Liver (tissue), 9 donors: ENCODE measurements around the gene AHR. TPM values are rescaled to one million over a fixed set of nuclear protein-coding genes. Genes with fewer than 3 reads are reported as not detected.
A peak's percentile ranks its signal among the peaks of the same experiment; 100 is the strongest.

Experiments
- DNase-seq: peaks from one replicate; pipeline ENCODE4 v3.0.0-alpha.2; 2017; ENCODE audit warnings: low spot score
- H3K27ac ChIP-seq, 2 donors: one replicate each; pipeline ENCODE4 v1.7.0; 2013; ENCODE audit warnings: inconsistent platforms in 2 of 2, low read length in 2 of 2, control low read depth in 1 of 2, low read depth in 1 of 2, mild to moderate bottlenecking in 1 of 2
- H3K27me3 ChIP-seq, 4 donors: one replicate each; pipeline versions ENCODE4 v1.6.1 to v1.7.0; 2013; ENCODE audit warnings: low read length in 3 of 4, inconsistent platforms in 1 of 4, mild to moderate bottlenecking in 1 of 4, moderate library complexity in 1 of 4; ENCODE audit not compliant: control insufficient read depth in 4 of 4, insufficient read depth in 4 of 4
- H3K36me3 ChIP-seq, 4 donors: one replicate each; pipeline versions ENCODE4 v1.6.1 to v1.7.0; 2013; ENCODE audit warnings: low read length in 3 of 4, mild to moderate bottlenecking in 3 of 4, low read depth in 1 of 4, moderate library complexity in 1 of 4; ENCODE audit not compliant: control insufficient read depth in 4 of 4, insufficient read depth in 3 of 4
- H3K4me1 ChIP-seq, 4 donors: one replicate each; pipeline versions ENCODE4 v1.6.1 to v1.7.0; 2013; ENCODE audit warnings: low read length in 3 of 4, mild to moderate bottlenecking in 3 of 4, moderate library complexity in 1 of 4; ENCODE audit not compliant: control insufficient read depth in 4 of 4, insufficient read depth in 4 of 4
- H3K4me3 ChIP-seq, 3 donors: one replicate each; pipeline versions ENCODE4 v1.6.1 to v1.7.0; 2013; ENCODE audit warnings: low read length in 3 of 3, control low read depth in 1 of 3, low read depth in 1 of 3, mild to moderate bottlenecking in 1 of 3
- H3K9ac ChIP-seq, 2 donors: one replicate each; pipeline ENCODE4 v1.7.0; 2013; ENCODE audit warnings: low read length in 2 of 2, mild to moderate bottlenecking in 2 of 2, moderate library complexity in 2 of 2, control low read depth in 1 of 2, low read depth in 1 of 2
- H3K9me3 ChIP-seq, 4 donors: one replicate each; pipeline versions ENCODE4 v1.6.1 to v1.7.0; 2013; ENCODE audit warnings: low read length in 3 of 4; ENCODE audit not compliant: control insufficient read depth in 4 of 4
- ATF3 ChIP-seq: IDR thresholded peaks from 2 replicates; pipeline ENCODE4 v1.6.1; 2016; ENCODE audit warnings: antibody characterized with exemption
- CTCF ChIP-seq: fragments of 150-350 bp; IDR thresholded peaks from 2 replicates; pipeline ENCODE4 v1.5.1; 2017; ENCODE audit warnings: improper control_type of control experiment, low read depth, low read length; ENCODE audit not compliant: missing input control
- FOXA2 ChIP-seq: IDR thresholded peaks from 2 replicates; pipeline ENCODE4 v1.6.1; 2016; ENCODE audit warnings: antibody characterized with exemption
- GABPA ChIP-seq, 2 donors: IDR thresholded peaks in 1 of 2; conservative IDR thresholded peaks in 1 of 2; 2 replicates each; pipeline ENCODE4 v1.6.1; 2016; ENCODE audit warnings: antibody characterized with exemption in 2 of 2, mild to moderate bottlenecking in 1 of 2, moderate library complexity in 1 of 2
- JUND ChIP-seq, 2 donors: IDR thresholded peaks; 2 replicates each; pipeline ENCODE4 v1.6.1; 2016; ENCODE audit warnings: antibody characterized with exemption in 2 of 2
- RAD21 ChIP-seq, 2 donors: IDR thresholded peaks; 2 replicates each; pipeline ENCODE4 v1.6.1; 2016; ENCODE audit warnings: antibody characterized with exemption in 2 of 2, mild to moderate bottlenecking in 2 of 2
- REST ChIP-seq: IDR thresholded peaks from 2 replicates; pipeline ENCODE4 v1.6.1; 2016; ENCODE audit warnings: antibody characterized with exemption, mild to moderate bottlenecking
- ZBTB33 ChIP-seq: IDR thresholded peaks from 2 replicates; pipeline ENCODE4 v1.6.1; 2016; ENCODE audit warnings: antibody characterized with exemption
- WGBS: extraction: QIAGEN DNeasy Blood & Tissue Kit; methylation state at CpG from one replicate; pipeline ENCODE4 v1.1.7; 2013; 5-methylcytosine and 5-hydroxymethylcytosine counted together
- polyA plus RNA-seq, 2 donors: library from polyadenylated mRNA; stranded (reverse) in 1 of 2; unstranded in 1 of 2; fragments of 200-250 nt in 1 of 2; fragments of >200 nt in 1 of 2; fragmentation: Nextera tagmentation in 1 of 2; extraction: Ambion mirVana in 1 of 2; gene quantifications; one replicate each; pipeline versions ENCODE4 v1.2.1 to v1.2.3, GENCODE V29; 2013 to 2015
- total RNA-seq, 2 donors: library from RNA; depleted of rRNA; stranded (reverse); fragments of >200 nt; gene quantifications; one replicate each; pipeline ENCODE4 v1.2.3, GENCODE V29; 2014
- donor health status: healthy.
- donor health status: healthy.
- donor health status: healthy.
- donor health status: healthy.
- donor health status: healthy.

Gene AHR
- total and polyA plus RNA-seq, 4 donors: 9.9 to 61.2 (median 20.1) TPM

GRCh38 chr7:17301471-17302456 is 3.3 kb downstream of the AHR start (continued):
- peak; percentile 45 for TF ChIP-seq CTCF

- Histone ChIP-seq H3K27me3 (no peaks in the 10 kb centered on the region), H3K4me1 (peaks cover 7 to 44% (median 23%) of the 10 kb centered on the region in 4 donors), H3K9ac (peak overlapping the region; percentile 75 to 85), H3K27ac (peak overlapping the region; percentile 48 to 60), H3K36me3 (no peaks in the 10 kb centered on the region), H3K9me3 (no peaks in the 10 kb centered on the region), H3K4me3 (peak overlapping the region in 1 of 3 donors; percentile 9)
- peak; percentile 78 to 83 for TF ChIP-seq RAD21 (IDR thresholded peaks at IDR 0.05)
- TF ChIP-seq GABPA (IDR thresholded peaks at IDR 0.05 in 1 of 2, conservative IDR thresholded peaks at IDR 0.05 in 1 of 2): no peak
- peak; percentile 36 for TF ChIP-seq CTCF
- no peak for DNase-seq
- WGBS: 10% methylated on average over 8 of the region's 8 CpGs
Measured at GRCh38 chr7:17302575-17303142, 4.2 kb downstream of the AHR start.

- TF ChIP-seq REST (no peak), ATF3 (no peak), RAD21 (IDR thresholded peaks at IDR 0.05) (peak in 1 of 2 donors; percentile 11), ZBTB33 (peak; percentile 23), JUND (IDR thresholded peaks at IDR 0.05) (peak; percentile 72 to 74), FOXA2 (no peak)
- H3K27me3 ChIP-seq: no peaks in the 10 kb centered on the region
- H3K9ac ChIP-seq: peak overlapping the region in 1 of 2 donors; percentile 26
- H3K4me3 ChIP-seq: peak overlapping the region in 1 of 3 donors; percentile 5
- H3K4me1 ChIP-seq: peaks cover 11 to 51% (median 25%) of the 10 kb centered on the region in 4 donors
- H3K27ac ChIP-seq: peak overlapping the region; percentile 77 to 90
- H3K36me3 ChIP-seq: no peaks in the 10 kb centered on the region
- no peaks in the 10 kb centered on the region for H3K9me3 ChIP-seq
- DNase-seq: no peak
Measured at GRCh38 chr7:17304926-17305325, 6.5 kb downstream of the AHR start.
